GM12878 (cell line): ENCODE data around the gene CWC22. TPM values are rescaled to one million over a fixed set of nuclear protein-coding genes. Genes with fewer than 3 reads are reported as not detected.

ENCODE experiments used
- ATAC-seq: fragments of 200-7000 bp; cut with Tn5 transposase; 3 replicates; pipeline ENCODE4 v1.9.1; 2020; ENCODE audit warnings: mild to moderate bottlenecking, moderate library complexity
- BruUV-seq: library from RNA; stranded (reverse); fragments of 400-500 nt; replicated peaks from 2 replicates; lab custom pipeline; 2021; lab: Mats Ljungman, UMichigan
- CTCF ChIA-PET: fragments of 300-600 bp; sonication (Branson Sonifier 250); formaldehyde crosslinking; extraction: SDS; loops from one replicate; lab custom pipeline; 2021; ENCODE audit warnings: inconsistent platforms; lab: Yijun Ruan, JAX
- POLR2A ChIA-PET: fragments of 350-600 bp; formaldehyde crosslinking; extraction: SDS; loops from one replicate; lab custom pipeline; 2021; ENCODE audit warnings: inconsistent platforms; lab: Charles Lee
- RAD21 ChIA-PET: fragments of 300-600 bp; sonication (Branson Sonifier 250); formaldehyde crosslinking; loops from one replicate; lab custom pipeline; 2023; ENCODE audit warnings: antibody characterized with exemption; ENCODE audit not compliant: unreplicated experiment; lab: Charles Lee
- SMC1A ChIA-PET: fragments of 300-600 bp; sonication (Branson Sonifier 250); formaldehyde crosslinking; loops from one replicate; lab custom pipeline; 2023; ENCODE audit not compliant: unreplicated experiment, uncharacterized antibody; lab: Charles Lee
- DNase-seq: peaks from one replicate; pipeline ENCODE4 v3.0.0-alpha.2; 2011; ENCODE audit warnings: low read depth, low spot score
- FAIRE-seq: peaks from 3 replicates; lab custom pipeline; 2011; peaks lifted over from hg19 to GRCh38; lab: Jason Lieb, UNC
- H2AFZ ChIP-seq: 2 replicates; pipeline ENCODE4 v1.6.0; 2011; ENCODE audit warnings: low read depth, low read length, control low read depth; ENCODE audit not compliant: control insufficient read depth
- H3K27ac ChIP-seq: 2 replicates; pipeline ENCODE4 v1.5.1; 2011; ENCODE audit warnings: control low read depth; ENCODE audit not compliant: control insufficient read depth, insufficient read depth
- H3K27me3 ChIP-seq, 2 experiments: replicated peaks in 1 of 2; 2 replicates each; pipeline versions ENCODE4 v1.6.0 to v1.6.1; 2011; ENCODE audit warnings: low read length in 1 of 2; ENCODE audit not compliant: control insufficient read depth in 2 of 2, insufficient read depth in 2 of 2
- H3K36me3 ChIP-seq, 2 experiments: 2 replicates each; pipeline ENCODE4 v1.5.1; 2011; ENCODE audit warnings: low read length in 1 of 2; ENCODE audit not compliant: control insufficient read depth in 2 of 2, insufficient read depth in 2 of 2
- H3K4me1 ChIP-seq: 2 replicates; pipeline ENCODE4 v1.6.1; 2011; ENCODE audit warnings: mild to moderate bottlenecking, low read length, moderate library complexity, mixed read lengths; ENCODE audit not compliant: control insufficient read depth, insufficient read depth
- H3K4me2 ChIP-seq: 2 replicates; pipeline ENCODE4 v1.6.0; 2011; ENCODE audit warnings: control low read depth; ENCODE audit not compliant: control insufficient read depth, insufficient read depth
- H3K4me3 ChIP-seq: fragments of 200-600 bp; sonication (generic); 2 replicates; pipeline ENCODE4 v1.5.1; 2016
- H3K79me2 ChIP-seq: 2 replicates; pipeline ENCODE4 v1.6.0; 2011; ENCODE audit warnings: low read length; ENCODE audit not compliant: control insufficient read depth, insufficient read depth
- H3K9ac ChIP-seq: 2 replicates; pipeline ENCODE4 v1.8.0; 2011; ENCODE audit warnings: low read length, control low read depth, mixed read lengths; ENCODE audit not compliant: control insufficient read depth, insufficient read depth
- H3K9me3 ChIP-seq: replicated peaks from 3 replicates; pipeline ENCODE4 v1.5.1; 2011; ENCODE audit warnings: mild to moderate bottlenecking, low read length; ENCODE audit not compliant: control insufficient read depth, insufficient read depth
- H4K20me1 ChIP-seq: 2 replicates; pipeline ENCODE4 v1.6.0; 2011; ENCODE audit not compliant: control insufficient read depth, insufficient read depth
- HCFC1 ChIP-seq: fragments of 150-350 bp; IDR thresholded peaks from 2 replicates; pipeline ENCODE4 v1.6.1; 2014; ENCODE audit warnings: low read length
- MXI1 ChIP-seq: fragments of 150-350 bp; IDR thresholded peaks from 2 replicates; pipeline ENCODE4 v1.6.1; 2011; ENCODE audit warnings: low read depth, mild to moderate bottlenecking, inconsistent platforms, low read length, improper control_type of control experiment
- RB1 ChIP-seq: fragments of 450-650 bp; formaldehyde crosslinking; IDR thresholded peaks from 2 replicates; pipeline ENCODE4 v1.6.1; 2017; ENCODE audit warnings: mild to moderate bottlenecking, borderline replicate concordance
- SIX5 ChIP-seq: IDR thresholded peaks from 2 replicates; pipeline ENCODE4 v1.6.1; 2011; ENCODE audit warnings: mild to moderate bottlenecking, low read depth, low read length, moderate library complexity; ENCODE audit not compliant: severe bottlenecking
- TCF3 ChIP-seq: IDR thresholded peaks from 2 replicates; pipeline ENCODE4 v1.6.1; 2012; ENCODE audit warnings: low read depth, mild to moderate bottlenecking, low read length, borderline replicate concordance; ENCODE audit not compliant: insufficient read depth
- WGBS: methylation state at CpG from one replicate; pipeline ENCODE4 v1.1.6; 2016; ENCODE audit warnings: low lambda C conversion rate; ENCODE audit not compliant: insufficient replicate concordance, insufficient coverage; ENCODE audit errors: missing lambda C conversion rate; 5-methylcytosine and 5-hydroxymethylcytosine counted together
- in situ Hi-C: fragments of 300-500 bp; cut with MboI; formaldehyde crosslinking; loops from 9 replicates; pipeline ENCODE4 v1.14.3; 2018; ENCODE audit warnings: mixed read lengths
- intact Hi-C: fragments of 100-400 bp; cut with micrococcal nuclease; formaldehyde crosslinking; loops from one replicate; pipeline ENCODE4 v1.14.2; 2022; ENCODE audit not compliant: unreplicated experiment
- polyA plus RNA-seq, 11 experiments: library from polyadenylated mRNA; depleted of rRNA in 4 of 11; unstranded in 6 of 11; stranded (reverse) in 5 of 11; fragments of >200 nt; fragmentation: Nextera tagmentation in 4 of 11; fragmentation: Illumina TruSeq in 1 of 11; extraction: Ambion mirVana in 4 of 11; extraction: Trizol in 1 of 11; gene quantifications; 1 replicate in 1 of 11; 2 replicates in 10 of 11; pipeline versions ENCODE4 v1.2.1 to v1.2.3, GENCODE V29; 2011 to 2016; ENCODE audit warnings: inconsistent platforms in 2 of 11, missing spikeins in 2 of 11, low read depth in 1 of 11
- total RNA-seq, 4 experiments: library from RNA; depleted of rRNA in 3 of 4; stranded (reverse); fragments of >200 nt in 3 of 4; fragmentation: Illumina TruSeq in 1 of 4; extraction: Trizol in 1 of 4; gene quantifications; 2 replicates each; pipeline versions ENCODE4 v1.2.1 to v1.2.3, GENCODE V29; 2013 to 2021
- TF ChIP-seq, protein P1 (sequence below): IDR thresholded peaks from 2 replicates; pipeline ENCODE4 v1.6.1; 2011; ENCODE audit warnings: borderline replicate concordance, low read depth, mild to moderate bottlenecking, moderate library complexity, low read length; ENCODE audit not compliant: insufficient read depth, poor library complexity, severe bottlenecking
- TF ChIP-seq, protein P2 (sequence below): fragments of 450-650 bp; IDR thresholded peaks from 2 replicates; pipeline ENCODE4 v1.6.1; 2018; ENCODE audit warnings: borderline replicate concordance, mild to moderate bottlenecking; ENCODE audit not compliant: partially characterized antibody
- TF ChIP-seq, protein P3 (sequence below): IDR thresholded peaks from 2 replicates; pipeline ENCODE4 v1.6.1; 2011; ENCODE audit warnings: low read depth, mild to moderate bottlenecking, low read length, moderate library complexity, borderline replicate concordance; ENCODE audit errors: extremely low read depth

Gene CWC22
- total and polyA plus RNA-seq, 10 of the 15 experiments (the other 5 are each of a cell fraction or from before 2014, with no cell fraction given): 8.2 to 38.5 (median 26.3) TPM

DNA sequence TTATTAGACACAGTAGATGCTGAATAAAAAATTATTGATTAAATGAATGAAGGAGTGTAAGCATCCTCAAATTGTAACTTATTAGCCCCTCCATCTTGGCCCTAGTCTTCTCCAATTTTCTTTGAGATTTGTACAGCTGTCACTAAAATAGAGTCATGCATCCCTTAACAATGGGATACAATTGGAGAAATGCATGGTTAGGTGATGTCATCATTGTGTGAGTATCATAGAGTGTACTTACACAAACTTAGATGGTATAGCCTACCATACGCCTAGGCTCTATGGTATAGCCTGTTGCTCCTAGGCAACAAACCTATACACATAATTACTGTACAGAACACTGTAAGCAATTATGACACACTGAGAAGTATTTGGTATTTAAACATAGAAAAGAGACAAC lies 107.4 kb downstream of the CWC22 start:
- no peaks in the 10 kb centered on the region for H3K4me1 ChIP-seq
- H3K4me2 ChIP-seq: no peak overlapping the region
- H3K27ac ChIP-seq: no peak overlapping the region
- ChIA-PET POLR2A (no interaction called here), SMC1A (interaction anchor here (0.9 kb wide), 1 partner anchor 19 kb away, joined by 3 read pairs; no protein-coding TSS in a partner anchor), CTCF (interaction anchor here (1.1 to 1.4 kb wide), 3 partner anchors 9 to 163 kb away, joined by 3 to 4 read pairs (median 3); no protein-coding TSS in a partner anchor), RAD21 (no interaction called here)
- TF ChIP-seq, protein P1, sequence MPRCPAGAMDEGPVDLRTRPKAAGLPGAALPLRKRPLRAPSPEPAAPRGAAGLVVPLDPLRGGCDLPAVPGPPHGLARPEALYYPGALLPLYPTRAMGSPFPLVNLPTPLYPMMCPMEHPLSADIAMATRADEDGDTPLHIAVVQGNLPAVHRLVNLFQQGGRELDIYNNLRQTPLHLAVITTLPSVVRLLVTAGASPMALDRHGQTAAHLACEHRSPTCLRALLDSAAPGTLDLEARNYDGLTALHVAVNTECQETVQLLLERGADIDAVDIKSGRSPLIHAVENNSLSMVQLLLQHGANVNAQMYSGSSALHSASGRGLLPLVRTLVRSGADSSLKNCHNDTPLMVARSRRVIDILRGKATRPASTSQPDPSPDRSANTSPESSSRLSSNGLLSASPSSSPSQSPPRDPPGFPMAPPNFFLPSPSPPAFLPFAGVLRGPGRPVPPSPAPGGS: no peak
- TF ChIP-seq, protein P2, sequence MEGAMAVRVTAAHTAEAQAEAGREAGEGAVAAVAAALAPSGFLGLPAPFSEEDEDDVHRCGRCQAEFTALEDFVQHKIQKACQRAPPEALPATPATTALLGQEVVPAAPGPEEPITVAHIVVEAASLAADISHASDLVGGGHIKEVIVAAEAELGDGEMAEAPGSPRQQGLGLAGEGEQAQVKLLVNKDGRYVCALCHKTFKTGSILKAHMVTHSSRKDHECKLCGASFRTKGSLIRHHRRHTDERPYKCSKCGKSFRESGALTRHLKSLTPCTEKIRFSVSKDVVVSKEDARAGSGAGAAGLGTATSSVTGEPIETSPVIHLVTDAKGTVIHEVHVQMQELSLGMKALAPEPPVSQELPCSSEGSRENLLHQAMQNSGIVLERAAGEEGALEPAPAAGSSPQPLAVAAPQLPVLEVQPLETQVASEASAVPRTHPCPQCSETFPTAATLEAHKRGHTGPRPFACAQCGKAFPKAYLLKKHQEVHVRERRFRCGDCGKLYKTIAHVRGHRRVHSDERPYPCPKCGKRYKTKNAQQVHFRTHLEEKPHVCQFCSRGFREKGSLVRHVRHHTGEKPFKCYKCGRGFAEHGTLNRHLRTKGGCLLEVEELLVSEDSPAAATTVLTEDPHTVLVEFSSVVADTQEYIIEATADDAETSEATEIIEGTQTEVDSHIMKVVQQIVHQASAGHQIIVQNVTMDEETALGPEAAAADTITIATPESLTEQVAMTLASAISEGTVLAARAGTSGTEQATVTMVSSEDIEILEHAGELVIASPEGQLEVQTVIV: no peak
- TF ChIP-seq MXI1 (no peak), SIX5 (no peak), RB1 (no peak), HCFC1 (no peak), TCF3 (no peak)
- TF ChIP-seq, protein P3, sequence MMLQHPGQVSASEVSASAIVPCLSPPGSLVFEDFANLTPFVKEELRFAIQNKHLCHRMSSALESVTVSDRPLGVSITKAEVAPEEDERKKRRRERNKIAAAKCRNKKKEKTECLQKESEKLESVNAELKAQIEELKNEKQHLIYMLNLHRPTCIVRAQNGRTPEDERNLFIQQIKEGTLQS: no peak
- WGBS: 45% methylated on average over 1 of the region's 1 CpG
- H3K79me2 ChIP-seq: no peaks in the 10 kb centered on the region
- ATAC-seq (no peak), DNase-seq (no peak), FAIRE-seq (no peak)
- no peaks in the 10 kb centered on the region for H4K20me1 ChIP-seq
- BruUV-seq: no TSS peak
- H3K36me3 ChIP-seq: no peaks in the 10 kb centered on the region
- in situ Hi-C loops (no loop called here), intact Hi-C loops (no loop called here)
- H3K4me3 ChIP-seq: no peak overlapping the region
- H2AFZ ChIP-seq: no peak overlapping the region
- H3K27me3 ChIP-seq: no peaks in the 10 kb centered on the region
- no peak overlapping the region for H3K9ac ChIP-seq
- no peaks in the 10 kb centered on the region for H3K9me3 ChIP-seq
